NB4 (cell line): ENCODE results near the gene KRT13.

Source experiments
- CTCF ChIP-seq: IDR thresholded peaks from one replicate; pipeline ENCODE4 v1.5.1; 2012; ENCODE audit warnings: low read depth, low read length
- MAX ChIP-seq: IDR thresholded peaks from 2 replicates; pipeline ENCODE4 v1.6.1; 2011; ENCODE audit warnings: low read depth, low read length
- MYC ChIP-seq: IDR thresholded peaks from 2 replicates; pipeline ENCODE4 v1.6.1; 2011; ENCODE audit warnings: low read depth, low read length
- POLR2A ChIP-seq: IDR thresholded peaks from 2 replicates; pipeline ENCODE4 v1.6.1; 2011; ENCODE audit warnings: mild to moderate bottlenecking; ENCODE audit not compliant: insufficient read length; ENCODE audit errors: extremely low read depth

DNA sequence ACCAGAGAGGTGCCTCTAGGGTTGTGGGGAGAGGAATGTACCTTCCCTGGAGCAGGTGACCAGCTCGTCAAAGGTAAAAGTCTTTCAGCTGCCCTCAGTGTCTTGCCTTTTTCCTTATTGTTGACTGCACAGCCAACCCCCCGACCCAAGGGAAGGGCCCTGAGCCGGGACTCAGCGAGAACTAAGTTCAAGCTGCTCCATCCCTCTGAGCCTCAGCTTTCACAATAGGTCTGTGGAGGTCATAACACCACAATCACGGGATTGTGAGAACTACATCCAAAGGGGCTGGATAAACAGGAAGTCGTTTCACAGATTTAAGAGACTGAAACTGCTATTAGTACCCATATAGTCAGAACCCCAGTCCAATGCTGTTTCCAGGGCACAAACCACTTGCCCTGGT lies 13.1 kb downstream of the KRT13 start:
- TF ChIP-seq CTCF (no peak), POLR2A (no peak), MYC (no peak), MAX (no peak)
